ENCODE results near the gene JAKMIP3.

Gene JAKMIP3

DNA sequence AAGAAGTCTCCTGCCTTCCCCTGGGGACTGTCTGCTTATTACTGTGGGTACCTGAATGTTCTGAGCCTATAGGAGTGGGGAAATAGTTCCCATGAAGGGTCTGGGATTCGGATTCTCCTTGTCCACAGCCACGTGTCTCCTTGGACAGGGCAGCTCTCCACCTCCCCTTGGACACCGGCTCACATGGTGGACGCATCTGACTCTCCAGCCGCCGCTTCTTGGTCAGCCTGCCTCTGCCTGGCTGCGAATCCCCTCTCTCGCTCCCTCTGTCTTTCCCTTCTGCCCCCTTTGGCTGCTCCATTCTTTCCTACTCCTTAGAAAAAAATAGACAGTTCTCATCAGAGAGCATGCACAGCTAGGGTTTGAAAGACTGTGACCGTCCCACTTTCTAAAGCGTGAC is 46.9 kb downstream of the JAKMIP3 start:
- H3K4me3 ChIP-seq (ENCODE audit: low read depth, low read length): no peak overlapping the region
- TF ChIP-seq, protein P1, sequence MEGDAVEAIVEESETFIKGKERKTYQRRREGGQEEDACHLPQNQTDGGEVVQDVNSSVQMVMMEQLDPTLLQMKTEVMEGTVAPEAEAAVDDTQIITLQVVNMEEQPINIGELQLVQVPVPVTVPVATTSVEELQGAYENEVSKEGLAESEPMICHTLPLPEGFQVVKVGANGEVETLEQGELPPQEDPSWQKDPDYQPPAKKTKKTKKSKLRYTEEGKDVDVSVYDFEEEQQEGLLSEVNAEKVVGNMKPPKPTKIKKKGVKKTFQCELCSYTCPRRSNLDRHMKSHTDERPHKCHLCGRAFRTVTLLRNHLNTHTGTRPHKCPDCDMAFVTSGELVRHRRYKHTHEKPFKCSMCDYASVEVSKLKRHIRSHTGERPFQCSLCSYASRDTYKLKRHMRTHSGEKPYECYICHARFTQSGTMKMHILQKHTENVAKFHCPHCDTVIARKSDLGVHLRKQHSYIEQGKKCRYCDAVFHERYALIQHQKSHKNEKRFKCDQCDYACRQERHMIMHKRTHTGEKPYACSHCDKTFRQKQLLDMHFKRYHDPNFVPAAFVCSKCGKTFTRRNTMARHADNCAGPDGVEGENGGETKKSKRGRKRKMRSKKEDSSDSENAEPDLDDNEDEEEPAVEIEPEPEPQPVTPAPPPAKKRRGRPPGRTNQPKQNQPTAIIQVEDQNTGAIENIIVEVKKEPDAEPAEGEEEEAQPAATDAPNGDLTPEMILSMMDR (IDR thresholded peaks at IDR 0.05; ENCODE audit: low read depth, low read length): no peak

DNA sequence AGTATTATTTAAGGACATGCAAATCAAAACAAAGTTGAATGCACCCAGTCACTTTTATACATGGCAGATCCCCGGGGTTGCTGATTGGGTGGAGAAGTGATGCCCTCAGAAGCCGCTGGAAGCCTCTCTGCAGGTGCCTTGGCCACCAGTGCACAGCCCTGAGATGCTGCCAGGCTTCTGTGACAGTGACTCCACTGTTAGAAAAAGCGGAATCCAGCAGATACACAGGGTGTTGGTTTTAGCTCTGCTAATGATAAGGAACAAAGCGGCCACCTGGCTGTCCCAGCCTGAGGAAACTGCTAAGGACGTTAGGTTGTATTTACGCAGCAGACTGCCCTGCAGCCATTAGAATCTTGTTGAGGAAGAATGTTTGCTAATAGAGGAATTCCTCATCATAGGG is 47.5 kb downstream of the JAKMIP3 start:
- TF ChIP-seq, protein P1 (IDR thresholded peaks at IDR 0.05; ENCODE audit: low read depth, low read length): no peak

DNA sequence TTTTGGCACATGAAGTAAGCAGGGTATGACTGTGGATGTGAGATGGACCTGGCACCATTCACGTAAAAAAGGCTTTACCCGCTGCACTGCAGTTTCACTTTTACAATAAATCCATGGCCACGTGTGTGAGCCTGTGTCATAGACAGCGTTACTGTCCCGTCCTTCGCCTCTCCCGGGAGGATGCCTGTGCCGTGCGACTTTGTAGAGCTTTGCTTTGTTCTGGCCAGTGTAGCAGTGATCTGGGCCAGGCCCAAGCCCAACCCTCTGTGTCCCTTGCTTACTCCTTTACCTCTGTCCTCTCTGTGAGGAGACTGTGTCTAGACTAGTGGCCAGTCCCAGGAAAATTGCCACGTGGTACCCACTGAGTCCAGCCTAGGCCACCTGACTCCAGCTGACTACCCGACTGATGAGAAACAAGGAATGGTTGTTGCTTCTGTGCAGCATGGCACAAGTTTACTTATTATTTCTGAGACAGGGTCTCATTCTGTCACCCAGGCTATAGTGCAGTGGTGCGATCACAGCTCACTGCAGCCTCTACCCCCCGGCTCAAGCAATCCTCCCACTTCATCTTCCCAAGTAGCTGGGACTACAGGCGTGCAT is 48.1 kb downstream of the JAKMIP3 start:
- no peak overlapping the region for H3K4me3 ChIP-seq (ENCODE audit: low read depth, low read length)
- TF ChIP-seq, protein P1 (IDR thresholded peaks at IDR 0.05; ENCODE audit: low read depth, low read length): no peak

More for the DNA sequence above, 47.5 kb downstream of the JAKMIP3 start:
- H3K4me3 ChIP-seq (ENCODE audit: low read depth, low read length): no peak overlapping the region

DNA sequence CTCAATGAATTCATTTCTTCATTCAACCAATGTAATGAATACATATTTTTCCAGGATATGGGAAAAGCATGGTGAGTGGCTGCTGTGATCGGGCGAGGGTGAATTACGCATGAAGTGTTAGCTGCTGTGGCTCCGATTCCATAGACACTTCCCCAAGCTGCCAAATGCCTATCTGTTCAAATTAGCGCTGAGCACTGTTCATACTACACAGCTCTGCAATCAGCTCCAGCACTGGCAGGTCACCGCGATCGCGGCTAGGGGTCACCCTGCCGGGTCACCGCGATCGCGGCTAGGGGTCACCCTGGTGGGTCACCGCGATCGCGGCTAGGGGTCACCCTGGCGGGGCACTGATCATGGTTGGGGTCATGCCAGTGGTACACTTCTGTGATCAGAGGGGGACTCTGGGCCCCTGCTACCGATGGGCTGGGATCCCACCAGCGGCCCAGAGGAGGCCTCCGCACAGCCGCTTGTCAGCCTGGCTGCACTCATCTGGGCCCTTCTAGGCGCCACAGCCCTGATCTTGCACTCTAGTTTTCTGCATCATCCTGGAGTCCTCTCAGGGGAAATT is 49.3 kb downstream of the JAKMIP3 start:
- TF ChIP-seq, protein P1 (IDR thresholded peaks at IDR 0.05; ENCODE audit: low read depth, low read length): no peak
- H3K4me3 ChIP-seq (ENCODE audit: low read depth, low read length): no peak overlapping the region

All from WI38 (cell line).